Hepatocyte (in vitro differentiated cells): ENCODE measurements around the gene KCNG4. TPM values are rescaled to one million over a fixed set of nuclear protein-coding genes. Genes with fewer than 3 reads are reported as not detected.

Source experiments
- DNase-seq: peaks from one replicate; pipeline ENCODE4 v3.0.0-alpha.2; 2016; ENCODE audit warnings: low spot score
- H2AFZ ChIP-seq: fragments of 200-600 bp; sonication (generic); 2 replicates; pipeline ENCODE4 v1.6.0; 2016; ENCODE audit warnings: antibody characterized with exemption, mild to moderate bottlenecking
- H3K27ac ChIP-seq: fragments of 200-600 bp; sonication (generic); 2 replicates; pipeline ENCODE4 v1.5.1; 2016; ENCODE audit warnings: mild to moderate bottlenecking
- H3K27me3 ChIP-seq: fragments of 200-600 bp; sonication (generic); 2 replicates; pipeline ENCODE4 v1.6.1; 2016
- H3K36me3 ChIP-seq: fragments of 200-600 bp; sonication (generic); replicated peaks from 2 replicates; pipeline ENCODE4 v1.5.1; 2016; ENCODE audit warnings: low read depth; ENCODE audit not compliant: insufficient read depth
- H3K4me1 ChIP-seq: fragments of 200-600 bp; sonication (generic); 2 replicates; pipeline ENCODE4 v1.5.1; 2016; ENCODE audit warnings: mild to moderate bottlenecking, moderate library complexity; ENCODE audit not compliant: insufficient read depth
- H3K4me2 ChIP-seq: fragments of 200-600 bp; sonication (generic); 2 replicates; pipeline ENCODE4 v1.6.0; 2016
- H3K4me3 ChIP-seq: fragments of 200-600 bp; sonication (generic); 2 replicates; pipeline ENCODE4 v1.5.1; 2016; ENCODE audit warnings: mild to moderate bottlenecking
- H3K79me2 ChIP-seq: fragments of 200-600 bp; sonication (generic); 2 replicates; pipeline ENCODE4 v1.6.0; 2017; ENCODE audit warnings: mild to moderate bottlenecking
- H3K9me2 ChIP-seq: fragments of 200-600 bp; sonication (generic); replicated peaks from 2 replicates; pipeline ENCODE4 v1.6.0; 2017; ENCODE audit warnings: mild to moderate bottlenecking; ENCODE audit not compliant: insufficient read depth
- H3K9me3 ChIP-seq: fragments of 200-600 bp; sonication (generic); 2 replicates; pipeline ENCODE4 v1.5.1; 2016; ENCODE audit warnings: low read depth, mild to moderate bottlenecking
- H4K20me1 ChIP-seq: fragments of 200-600 bp; sonication (generic); 2 replicates; pipeline ENCODE4 v1.6.0; 2016; ENCODE audit warnings: mild to moderate bottlenecking; ENCODE audit not compliant: insufficient read depth, poor library complexity, severe bottlenecking
- CTCF ChIP-seq: fragments of 200-600 bp; sonication (generic); IDR thresholded peaks from 2 replicates; pipeline ENCODE4 v1.5.1; 2016; ENCODE audit warnings: antibody characterized with exemption, mild to moderate bottlenecking; ENCODE audit not compliant: poor library complexity
- EZH2 ChIP-seq: fragments of 200-600 bp; sonication (generic); IDR thresholded peaks from 2 replicates; pipeline ENCODE4 v1.6.1; 2016; ENCODE audit warnings: antibody characterized with exemption, mild to moderate bottlenecking, borderline replicate concordance
- EZH2phosphoT487 ChIP-seq: fragments of 200-600 bp; sonication (generic); IDR thresholded peaks from one replicate; pipeline ENCODE4 v1.6.1; 2018; ENCODE audit warnings: antibody characterized with exemption, mild to moderate bottlenecking, low read depth, moderate library complexity; ENCODE audit not compliant: unreplicated experiment, severe bottlenecking
- WGBS: methylation state at CpG from one replicate; pipeline ENCODE4 v1.1.6; 2016; ENCODE audit warnings: low lambda C conversion rate; ENCODE audit errors: missing lambda C conversion rate; 5-methylcytosine and 5-hydroxymethylcytosine counted together
- polyA plus RNA-seq: library from polyadenylated mRNA; unstranded; fragments of >200 nt; fragmentation: Nextera tagmentation; extraction: Ambion mirVana; gene quantifications from 2 replicates; pipeline ENCODE4 v1.2.1, GENCODE V29; 2016
- total RNA-seq: library from RNA; depleted of rRNA; stranded (reverse); fragments of >200 nt; gene quantifications from 2 replicates; pipeline ENCODE4 v1.2.3, GENCODE V29; 2014

KCNG4 gene
- total and polyA plus RNA-seq, 2 experiments from 2014 or later, result not detected

- H3K79me2 ChIP-seq, result no peaks in the 10 kb centered on the region
- H3K27me3 ChIP-seq, result no peaks in the 10 kb centered on the region
- 77% methylated on average over 9 of the region's 9 CpGs for WGBS
- no peaks in the 10 kb centered on the region for H3K9me3 ChIP-seq
- no peak overlapping the region for H3K4me3 ChIP-seq
- H3K4me2 ChIP-seq, result no peak overlapping the region
- H4K20me1 ChIP-seq, result no peaks in the 10 kb centered on the region
- peaks cover 15% of the 10 kb centered on the region for H3K4me1 ChIP-seq
- H3K27ac ChIP-seq, result peak overlapping the region; percentile 76
- no peak overlapping the region for H2AFZ ChIP-seq
- no peaks in the 10 kb centered on the region for H3K9me2 ChIP-seq
- DNase-seq, result no peak
- H3K36me3 ChIP-seq, result no peaks in the 10 kb centered on the region
- TF ChIP-seq EZH2 (no peak), CTCF (no peak), EZH2phosphoT487 (no peak)
Measured at GRCh38 chr16:84177741-84178073, 62.1 kb downstream of the KCNG4 start.

GRCh38 chr16:84176192-84177053 is 63.4 kb downstream of the KCNG4 start:
- H3K4me3 ChIP-seq, result no peak overlapping the region
- peak overlapping the region; percentile 12 for H3K4me2 ChIP-seq
- H3K27me3 ChIP-seq, result no peaks in the 10 kb centered on the region
- WGBS, result 79% methylated on average over 18 of the region's 18 CpGs
- no peaks in the 10 kb centered on the region for H3K9me2 ChIP-seq
- no peaks in the 10 kb centered on the region for H3K9me3 ChIP-seq
- peak; percentile 8 for DNase-seq
- H4K20me1 ChIP-seq, result no peaks in the 10 kb centered on the region
- TF ChIP-seq EZH2phosphoT487, result no peak
- TF ChIP-seq EZH2, result no peak
- no peaks in the 10 kb centered on the region for H3K79me2 ChIP-seq
- peaks cover 15% of the 10 kb centered on the region for H3K4me1 ChIP-seq
- H3K36me3 ChIP-seq, result no peaks in the 10 kb centered on the region
- H3K27ac ChIP-seq, result peak overlapping the region; percentile 42
- no peak overlapping the region for H2AFZ ChIP-seq

GRCh38 chr16:84175350-84176081 is 64.3 kb downstream of the KCNG4 start:
- Histone ChIP-seq H3K9me2 (no peaks in the 10 kb centered on the region), H3K9me3 (no peaks in the 10 kb centered on the region), H3K27me3 (no peaks in the 10 kb centered on the region), H2AFZ (no peak overlapping the region), H3K4me1 (peaks cover 15% of the 10 kb centered on the region), H4K20me1 (no peaks in the 10 kb centered on the region), H3K79me2 (no peaks in the 10 kb centered on the region), H3K4me3 (no peak overlapping the region), H3K36me3 (no peaks in the 10 kb centered on the region), H3K4me2 (no peak overlapping the region), H3K27ac (no peak overlapping the region)
- 44% methylated on average over 10 of the region's 10 CpGs for WGBS
- no peak for TF ChIP-seq EZH2phosphoT487
- no peak for TF ChIP-seq EZH2
- TF ChIP-seq CTCF, result peak; percentile 65
- peak; percentile 80 for DNase-seq

- Histone ChIP-seq H3K9me2 (no peaks in the 10 kb centered on the region), H3K9me3 (no peaks in the 10 kb centered on the region), H3K4me2 (no peak overlapping the region), H3K4me1 (peaks cover 15% of the 10 kb centered on the region), H3K36me3 (no peaks in the 10 kb centered on the region), H3K27ac (no peak overlapping the region), H3K79me2 (no peaks in the 10 kb centered on the region), H3K27me3 (no peaks in the 10 kb centered on the region), H4K20me1 (no peaks in the 10 kb centered on the region), H3K4me3 (no peak overlapping the region), H2AFZ (no peak overlapping the region)
- 81% methylated on average over 11 of the region's 11 CpGs for WGBS
- no peak for TF ChIP-seq EZH2phosphoT487
- TF ChIP-seq CTCF, result no peak
- no peak for TF ChIP-seq EZH2
- DNase-seq, result no peak
Measured at GRCh38 chr16:84174396-84174795, 65.4 kb downstream of the KCNG4 start.
